Panc1 (cell line): ENCODE measurements around the gene MAF. TPM values are rescaled to one million over a fixed set of nuclear protein-coding genes. Genes with fewer than 3 reads are reported as not detected.

ENCODE experiments used
- ATAC-seq: fragments of 200-7000 bp; cut with Tn5 transposase; 2 replicates; pipeline ENCODE4 v1.9.1; 2020; ENCODE audit warnings: mild to moderate bottlenecking, moderate library complexity
- BruUV-seq: library from RNA; stranded (reverse); fragments of 400-500 nt; replicated peaks from 2 replicates; lab custom pipeline; 2021; lab: Mats Ljungman, UMichigan
- CTCF ChIA-PET: fragments of 300-600 bp; sonication (Branson Sonifier 250); formaldehyde crosslinking; loops from one replicate; lab custom pipeline; 2022; ENCODE audit warnings: antibody characterized with exemption; lab: Charles Lee
- POLR2A ChIA-PET: fragments of 300-600 bp; sonication (Branson Sonifier 250); formaldehyde crosslinking; loops from one replicate; lab custom pipeline; 2022; ENCODE audit warnings: antibody characterized with exemption; lab: Charles Lee
- DNase-seq: peaks from one replicate; pipeline ENCODE4 v3.0.0-alpha.2; 2010; ENCODE audit warnings: low read depth, low spot score
- H3K27ac ChIP-seq: 2 replicates; pipeline ENCODE4 v1.5.1; 2011; ENCODE audit warnings: mild to moderate bottlenecking, low read length, inconsistent platforms
- H3K27me3 ChIP-seq: fragments of 200-500 bp; sonication (Bioruptor generic); 2 replicates; pipeline ENCODE4 v1.6.0; 2014; ENCODE audit warnings: low read length, inconsistent platforms; ENCODE audit not compliant: control insufficient read depth, insufficient read depth
- H3K36me3 ChIP-seq: fragments of 200-500 bp; sonication (Bioruptor generic); 2 replicates; pipeline ENCODE4 v1.5.1; 2014; ENCODE audit warnings: inconsistent platforms, mild to moderate bottlenecking, low read length, moderate library complexity; ENCODE audit not compliant: control insufficient read depth, insufficient read depth
- H3K4me1 ChIP-seq: 2 replicates; pipeline ENCODE4 v1.5.1; 2011; ENCODE audit warnings: inconsistent platforms, mild to moderate bottlenecking, low read length, moderate library complexity; ENCODE audit not compliant: control insufficient read depth, insufficient read depth
- H3K4me3 ChIP-seq, 2 experiments: 2 replicates each; pipeline ENCODE4 v1.5.1; 2011 to 2012; ENCODE audit warnings: low read depth in 2 of 2, low read length in 2 of 2, mild to moderate bottlenecking in 2 of 2, inconsistent platforms in 1 of 2, moderate library complexity in 1 of 2
- H3K9me3 ChIP-seq: fragments of 200-500 bp; sonication (Bioruptor generic); 2 replicates; pipeline ENCODE4 v1.5.1; 2014; ENCODE audit warnings: low read depth, mild to moderate bottlenecking, inconsistent platforms, low read length, moderate library complexity; ENCODE audit not compliant: control insufficient read depth, insufficient read depth
- CTCF ChIP-seq: fragments of 450-650 bp; IDR thresholded peaks from 2 replicates; pipeline ENCODE4 v1.5.1; 2017; ENCODE audit warnings: mild to moderate bottlenecking
- POLR2AphosphoS5 ChIP-seq: IDR thresholded peaks from 2 replicates; pipeline ENCODE4 v1.6.1; 2012; ENCODE audit warnings: mild to moderate bottlenecking, low read depth, low read length, moderate library complexity
- REST ChIP-seq, 2 experiments: IDR thresholded peaks; 2 replicates each; pipeline ENCODE4 v1.6.1; 2011 to 2012; ENCODE audit warnings: low read depth in 2 of 2, control low read depth in 1 of 2, low read length in 1 of 2, mild to moderate bottlenecking in 1 of 2, moderate library complexity in 1 of 2; ENCODE audit not compliant: insufficient read depth in 1 of 2
- SIN3A ChIP-seq: IDR thresholded peaks from 2 replicates; pipeline ENCODE4 v1.6.1; 2012; ENCODE audit warnings: low read depth, mild to moderate bottlenecking, low read length, moderate library complexity, borderline replicate concordance; ENCODE audit not compliant: insufficient read depth
- TCF7L2 ChIP-seq: IDR thresholded peaks from 2 replicates; pipeline ENCODE4 v1.6.1; 2011; ENCODE audit warnings: mild to moderate bottlenecking, low read depth, low read length, inconsistent platforms
- in situ Hi-C: cut with HindIII; loops from 2 replicates; pipeline ENCODE4 v1.10.0; 2016; ENCODE audit warnings: low sequenced_read_pairs, low pct_unique_long_range_greater_than_20kb
- intact Hi-C: fragments of 100-400 bp; cut with micrococcal nuclease; formaldehyde crosslinking; loops from one replicate; pipeline ENCODE4 v1.10.0; 2022; ENCODE audit not compliant: unreplicated experiment
- total RNA-seq: library from RNA; stranded (reverse); gene quantifications from one replicate; pipeline ENCODE4 v1.2.1, GENCODE V29; 2021; ENCODE audit not compliant: unreplicated experiment

The MAF gene
- total RNA-seq, 1 experiment from 2014 or later, result 0.46 TPM

- Histone ChIP-seq H3K4me3 (no peak overlapping the region), H3K9me3 (no peaks in the 10 kb centered on the region), H3K4me1 (no peaks in the 10 kb centered on the region), H3K27me3 (no peaks in the 10 kb centered on the region), H3K27ac (no peak overlapping the region), H3K36me3 (no peaks in the 10 kb centered on the region)
- BruUV-seq, result no TSS peak
- ChIA-PET POLR2A (no interaction called here), CTCF (no interaction called here)
- DNase-seq (no peak), ATAC-seq (no peak)
- in situ Hi-C loops, result no loop called here
- intact Hi-C loops, result no loop called here
- TF ChIP-seq CTCF, result no peak
These were observed 35.8 kb downstream of the MAF start for GRCh38 chr16:79564671-79565107.

- no peaks in the 10 kb centered on the region for H3K36me3 ChIP-seq
- BruUV-seq, result no TSS peak
- H3K27ac ChIP-seq, result no peak overlapping the region
- DNase-seq, result no peak
- TF ChIP-seq POLR2AphosphoS5 (no peak), CTCF (no peak), TCF7L2 (no peak), SIN3A (no peak), REST (IDR thresholded peaks at IDR 0.05; ENCODE audit: insufficient read depth in 1 of 2, low read depth in 2 of 2, low read length in 1 of 2) (no peak)
- no peak overlapping the region for H3K4me3 ChIP-seq
- no peaks in the 10 kb centered on the region for H3K27me3 ChIP-seq
- in situ Hi-C loops (no loop called here), intact Hi-C loops (no loop called here)
- CTCF ChIA-PET, result no interaction called here
- POLR2A ChIA-PET, result no interaction called here
- no peaks in the 10 kb centered on the region for H3K4me1 ChIP-seq
- H3K9me3 ChIP-seq, result no peaks in the 10 kb centered on the region
- no peak for ATAC-seq
These were observed 36.6 kb downstream of the MAF start for GRCh38 chr16:79563921-79564320.
